ENCODE data around the gene TRUB2.

The TRUB2 gene

GRCh38 chr9:128260340-128260739 is 61.9 kb downstream of the TRUB2 start:
- Histone ChIP-seq H2BK12ac (ENCODE audit: low read length in 2 of 2) (no peak overlapping the region), H2BK15ac (ENCODE audit: low read depth, poor library complexity, severe bottlenecking) (no peak overlapping the region), H3K18ac (ENCODE audit: low read depth in 1 of 2, low read length in 2 of 2) (no peak overlapping the region), H3K9me3 (ENCODE audit: control insufficient read depth, low read length) (no peaks in the 10 kb centered on the region), H3K23ac (ENCODE audit: low read length in 2 of 2) (no peak overlapping the region), H3K4me1 (ENCODE audit: control insufficient read depth, insufficient read depth, low read depth, low read length) (peaks cover 7% of the 10 kb centered on the region), H2BK120ac (ENCODE audit: low read depth, low read length) (no peak overlapping the region), H3K9ac (ENCODE audit: low read length) (no peak overlapping the region), H4K91ac (ENCODE audit: low read length) (no peak overlapping the region), H3K4me3 (ENCODE audit: insufficient read depth in 1 of 2, low read depth in 1 of 2, low read length in 2 of 2) (no peak overlapping the region), H3K4ac (ENCODE audit: low read depth in 1 of 2, low read length in 2 of 2) (no peak overlapping the region), H3K27me3 (ENCODE audit: control insufficient read depth in 1 of 2, insufficient read depth in 1 of 2, low read length in 2 of 2) (no peaks in the 10 kb centered on the region), H3K27ac (ENCODE audit: low read length, poor library complexity, severe bottlenecking) (no peak overlapping the region), H3K4me2 (ENCODE audit: low read length, poor library complexity, severe bottlenecking) (no peak overlapping the region), H2AFZ (ENCODE audit: low read depth, low read length) (no peak overlapping the region), H3K14ac (ENCODE audit: low read length in 2 of 2) (no peak overlapping the region), H4K8ac (ENCODE audit: low read length) (no peak overlapping the region), H3K79me1 (replicated peaks; ENCODE audit: low read length, poor library complexity, severe bottlenecking) (peaks cover 19% of the 10 kb centered on the region), H3K36me3 (ENCODE audit: control insufficient read depth in 1 of 2, insufficient read depth in 2 of 2, low read depth in 1 of 2, low read length in 2 of 2) (peaks cover 71 to 87% of the 10 kb centered on the region in 2 experiments), H2BK5ac (ENCODE audit: low read depth, low read length, poor library complexity, severe bottlenecking) (no peak overlapping the region), H2AK5ac (ENCODE audit: low read length, severe bottlenecking) (no peak overlapping the region)
- 94% methylated on average over 17 of the region's 17 CpGs for WGBS
- DNase-seq, result no peak

DNA sequence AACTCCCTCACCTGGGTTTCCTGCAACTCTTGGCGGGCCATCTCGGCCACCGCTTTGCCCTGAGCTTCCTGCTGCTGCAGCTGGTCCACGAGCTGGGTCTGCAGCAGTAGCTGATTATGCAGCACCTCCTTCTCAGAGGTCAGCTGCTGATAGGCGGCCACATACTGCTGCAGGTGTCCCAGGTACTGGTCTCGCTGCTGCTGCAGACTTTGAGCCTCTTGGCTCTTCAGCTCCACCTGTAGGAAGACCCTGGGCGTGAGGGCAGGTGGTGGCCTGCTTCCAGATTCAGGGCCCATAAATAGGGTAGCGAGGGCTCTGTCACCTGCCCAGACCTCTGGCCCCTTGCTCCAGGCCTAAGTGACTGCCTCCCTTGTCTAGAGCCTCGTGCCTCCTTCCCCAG is 63.1 kb downstream of the TRUB2 start:
- H4K8ac ChIP-seq (ENCODE audit: low read length), result no peak overlapping the region
- WGBS, result 90% methylated on average over 9 of the region's 9 CpGs
- no peak overlapping the region for H4K91ac ChIP-seq (ENCODE audit: low read length)
- no peak overlapping the region for H3K9ac ChIP-seq (ENCODE audit: low read length)
- no peak overlapping the region for H3K14ac ChIP-seq (ENCODE audit: low read length in 2 of 2)
- no peak overlapping the region for H2BK12ac ChIP-seq (ENCODE audit: low read length in 2 of 2)
- no peak overlapping the region for H3K4me3 ChIP-seq (ENCODE audit: insufficient read depth in 1 of 2, low read depth in 1 of 2, low read length in 2 of 2)
- no peaks in the 10 kb centered on the region for H3K9me3 ChIP-seq (ENCODE audit: control insufficient read depth, low read length)
- H3K36me3 ChIP-seq (ENCODE audit: control insufficient read depth in 1 of 2, insufficient read depth in 2 of 2, low read depth in 1 of 2, low read length in 2 of 2), result peaks cover 79 to 82% of the 10 kb centered on the region in 2 experiments
- peaks cover 16% of the 10 kb centered on the region for H3K79me1 ChIP-seq (replicated peaks; ENCODE audit: low read length, poor library complexity, severe bottlenecking)
- peaks cover 8% of the 10 kb centered on the region for H3K4me1 ChIP-seq (ENCODE audit: control insufficient read depth, insufficient read depth, low read depth, low read length)
- H3K27ac ChIP-seq (ENCODE audit: low read length, poor library complexity, severe bottlenecking), result no peak overlapping the region
- no peak for DNase-seq
- no peak overlapping the region for H3K18ac ChIP-seq (ENCODE audit: low read depth in 1 of 2, low read length in 2 of 2)
- H2AK5ac ChIP-seq (ENCODE audit: low read length, severe bottlenecking), result no peak overlapping the region
- no peak overlapping the region for H3K23ac ChIP-seq (ENCODE audit: low read length in 2 of 2)
- H2BK5ac ChIP-seq (ENCODE audit: low read depth, low read length, poor library complexity, severe bottlenecking), result no peak overlapping the region
- no peak overlapping the region for H2BK15ac ChIP-seq (ENCODE audit: low read depth, poor library complexity, severe bottlenecking)
- H3K27me3 ChIP-seq (ENCODE audit: control insufficient read depth in 1 of 2, insufficient read depth in 1 of 2, low read length in 2 of 2), result no peaks in the 10 kb centered on the region
- no peak overlapping the region for H3K4me2 ChIP-seq (ENCODE audit: low read length, poor library complexity, severe bottlenecking)
- H3K4ac ChIP-seq (ENCODE audit: low read depth in 1 of 2, low read length in 2 of 2), result no peak overlapping the region
- no peak overlapping the region for H2AFZ ChIP-seq (ENCODE audit: low read depth, low read length)
- no peak overlapping the region for H2BK120ac ChIP-seq (ENCODE audit: low read depth, low read length)

DNA sequence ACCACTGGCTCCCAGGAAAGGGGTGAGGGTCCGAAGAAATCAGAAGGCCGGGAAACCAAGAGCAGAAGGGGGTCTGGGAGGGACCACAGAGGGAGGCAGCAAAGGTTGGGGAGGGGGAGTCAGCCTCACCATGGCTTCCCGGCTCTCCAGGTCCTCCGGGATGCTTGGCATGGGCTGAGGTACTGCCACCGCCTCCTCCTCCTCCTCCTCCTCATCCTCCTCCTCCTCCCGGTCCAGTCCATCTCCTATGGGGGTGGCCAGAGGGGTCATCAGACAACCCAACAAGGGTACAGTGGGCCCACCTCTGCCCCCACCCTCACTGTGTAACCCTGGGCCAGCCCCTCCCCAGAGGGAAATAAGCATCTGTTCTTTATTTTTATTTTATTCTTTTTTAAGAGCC is 63.9 kb downstream of the TRUB2 start:
- H3K4ac ChIP-seq (ENCODE audit: low read depth in 1 of 2, low read length in 2 of 2), result no peak overlapping the region
- no peak overlapping the region for H3K4me2 ChIP-seq (ENCODE audit: low read length, poor library complexity, severe bottlenecking)
- no peak overlapping the region for H2BK5ac ChIP-seq (ENCODE audit: low read depth, low read length, poor library complexity, severe bottlenecking)
- H4K8ac ChIP-seq (ENCODE audit: low read length), result peak overlapping the region; percentile 29
- no peak overlapping the region for H2BK120ac ChIP-seq (ENCODE audit: low read depth, low read length)
- no peak overlapping the region for H4K91ac ChIP-seq (ENCODE audit: low read length)
- peaks cover 16% of the 10 kb centered on the region for H3K79me1 ChIP-seq (replicated peaks; ENCODE audit: low read length, poor library complexity, severe bottlenecking)
- H2BK12ac ChIP-seq (ENCODE audit: low read length in 2 of 2), result no peak overlapping the region
- no peak overlapping the region for H3K18ac ChIP-seq (ENCODE audit: low read depth in 1 of 2, low read length in 2 of 2)
- H3K9me3 ChIP-seq (ENCODE audit: control insufficient read depth, low read length), result no peaks in the 10 kb centered on the region
- no peak overlapping the region for H2AFZ ChIP-seq (ENCODE audit: low read depth, low read length)
- H3K9ac ChIP-seq (ENCODE audit: low read length), result no peak overlapping the region
- no peak for DNase-seq
- H3K36me3 ChIP-seq (ENCODE audit: control insufficient read depth in 1 of 2, insufficient read depth in 2 of 2, low read depth in 1 of 2, low read length in 2 of 2), result peaks cover 86 to 88% of the 10 kb centered on the region in 2 experiments
- no peak overlapping the region for H2AK5ac ChIP-seq (ENCODE audit: low read length, severe bottlenecking)
- no peak overlapping the region for H3K14ac ChIP-seq (ENCODE audit: low read length in 2 of 2)
- 93% methylated on average over 3 of the region's 6 CpGs for WGBS
- H3K4me3 ChIP-seq (ENCODE audit: insufficient read depth in 1 of 2, low read depth in 1 of 2, low read length in 2 of 2), result no peak overlapping the region
- no peak overlapping the region for H3K23ac ChIP-seq (ENCODE audit: low read length in 2 of 2)
- no peaks in the 10 kb centered on the region for H3K27me3 ChIP-seq (ENCODE audit: control insufficient read depth in 1 of 2, insufficient read depth in 1 of 2, low read length in 2 of 2)
- H3K27ac ChIP-seq (ENCODE audit: low read length, poor library complexity, severe bottlenecking), result no peak overlapping the region
- H2BK15ac ChIP-seq (ENCODE audit: low read depth, poor library complexity, severe bottlenecking), result no peak overlapping the region
- peaks cover 12% of the 10 kb centered on the region for H3K4me1 ChIP-seq (ENCODE audit: control insufficient read depth, insufficient read depth, low read depth, low read length)

- Histone ChIP-seq H3K9ac (ENCODE audit: low read length) (no peak overlapping the region), H3K9me3 (ENCODE audit: control insufficient read depth, low read length) (no peaks in the 10 kb centered on the region), H2BK12ac (ENCODE audit: low read length in 2 of 2) (no peak overlapping the region), H4K8ac (ENCODE audit: low read length) (no peak overlapping the region), H3K4me2 (ENCODE audit: low read length, poor library complexity, severe bottlenecking) (no peak overlapping the region), H3K27ac (ENCODE audit: low read length, poor library complexity, severe bottlenecking) (no peak overlapping the region), H2BK120ac (ENCODE audit: low read depth, low read length) (no peak overlapping the region), H2AFZ (ENCODE audit: low read depth, low read length) (no peak overlapping the region), H3K4me3 (ENCODE audit: insufficient read depth in 1 of 2, low read depth in 1 of 2, low read length in 2 of 2) (no peak overlapping the region), H3K27me3 (ENCODE audit: control insufficient read depth in 1 of 2, insufficient read depth in 1 of 2, low read length in 2 of 2) (no peaks in the 10 kb centered on the region), H2BK15ac (ENCODE audit: low read depth, poor library complexity, severe bottlenecking) (no peak overlapping the region), H3K4me1 (ENCODE audit: control insufficient read depth, insufficient read depth, low read depth, low read length) (peaks cover 16% of the 10 kb centered on the region), H3K23ac (ENCODE audit: low read length in 2 of 2) (no peak overlapping the region), H3K36me3 (ENCODE audit: control insufficient read depth in 1 of 2, insufficient read depth in 2 of 2, low read depth in 1 of 2, low read length in 2 of 2) (peaks cover 86 to 88% of the 10 kb centered on the region in 2 experiments), H3K79me1 (replicated peaks; ENCODE audit: low read length, poor library complexity, severe bottlenecking) (peaks cover 16% of the 10 kb centered on the region), H4K91ac (ENCODE audit: low read length) (no peak overlapping the region), H2AK5ac (ENCODE audit: low read length, severe bottlenecking) (no peak overlapping the region), H3K4ac (ENCODE audit: low read depth in 1 of 2, low read length in 2 of 2) (no peak overlapping the region), H3K18ac (ENCODE audit: low read depth in 1 of 2, low read length in 2 of 2) (no peak overlapping the region), H3K14ac (ENCODE audit: low read length in 2 of 2) (no peak overlapping the region), H2BK5ac (ENCODE audit: low read depth, low read length, poor library complexity, severe bottlenecking) (no peak overlapping the region)
- WGBS, result 95% methylated on average over 11 of the region's 11 CpGs
- DNase-seq, result no peak
Measured at GRCh38 chr9:128257907-128258306, 64.3 kb downstream of the TRUB2 start.

All from mesenchymal stem cell (in vitro differentiated cells and primary cell).